NAMALWA (cell line): ENCODE data around the gene ITGB3.

Experiments
- DNase-seq: peaks from one replicate; pipeline ENCODE4 v3.0.0-alpha.2; 2015; ENCODE audit warnings: low spot score

ITGB3 gene

DNA sequence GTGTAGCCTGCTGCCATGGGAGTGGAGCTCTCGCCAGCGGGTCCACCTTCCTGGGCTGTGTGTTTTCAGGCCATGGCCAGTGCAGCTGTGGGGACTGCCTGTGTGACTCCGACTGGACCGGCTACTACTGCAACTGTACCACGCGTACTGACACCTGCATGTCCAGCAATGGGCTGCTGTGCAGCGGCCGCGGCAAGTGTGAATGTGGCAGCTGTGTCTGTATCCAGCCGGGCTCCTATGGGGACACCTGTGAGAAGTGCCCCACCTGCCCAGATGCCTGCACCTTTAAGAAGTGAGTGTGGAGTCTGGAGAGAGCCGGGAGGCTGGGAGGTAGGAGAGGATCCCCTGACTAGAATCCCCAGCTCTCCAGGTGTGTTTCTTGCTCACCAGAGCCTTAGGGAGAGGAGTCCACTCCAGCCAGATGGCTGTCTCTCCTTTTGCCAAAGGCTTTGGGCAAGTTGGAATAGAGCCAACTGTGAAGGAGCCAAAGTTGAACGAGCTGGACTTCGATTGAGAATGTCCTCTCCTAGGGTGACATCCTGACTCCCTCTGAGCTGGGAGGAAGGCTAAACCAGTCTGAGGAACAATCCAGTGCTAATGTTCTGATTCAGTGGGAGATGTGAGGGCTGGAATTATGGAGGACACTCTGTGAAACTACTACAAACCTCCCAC lies 45.7 kb downstream of the ITGB3 start:
- DNase-seq, result no peak

- no peak for DNase-seq
Observed at GRCh38 chr17:47300718-47301117, 47.1 kb downstream of the ITGB3 start.

- DNase-seq, result no peak
Observed at GRCh38 chr17:47301161-47301560, 47.5 kb downstream of the ITGB3 start.

DNA sequence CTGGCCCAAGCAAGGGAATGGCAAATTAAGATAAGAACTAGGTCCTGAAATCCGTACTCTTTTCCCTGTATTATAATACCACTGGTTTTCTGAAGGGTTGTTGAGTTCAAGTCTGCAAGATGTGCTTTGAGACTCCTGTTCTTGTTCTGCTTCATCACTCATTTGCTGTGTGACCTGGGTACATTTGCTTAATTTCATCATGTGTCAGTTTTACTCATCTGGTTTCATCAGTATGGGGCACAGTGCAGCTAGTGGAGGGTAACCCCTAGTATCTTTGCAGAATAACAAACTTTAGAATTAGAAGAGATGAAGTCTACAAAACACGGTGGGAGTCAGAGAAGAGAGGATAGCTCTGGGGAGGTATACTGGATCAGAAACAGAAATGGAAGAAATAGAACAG lies 48.2 kb downstream of the ITGB3 start:
- no peak for DNase-seq

- DNase-seq, result no peak
Observed at GRCh38 chr17:47304186-47304585, 50.6 kb downstream of the ITGB3 start.

DNA sequence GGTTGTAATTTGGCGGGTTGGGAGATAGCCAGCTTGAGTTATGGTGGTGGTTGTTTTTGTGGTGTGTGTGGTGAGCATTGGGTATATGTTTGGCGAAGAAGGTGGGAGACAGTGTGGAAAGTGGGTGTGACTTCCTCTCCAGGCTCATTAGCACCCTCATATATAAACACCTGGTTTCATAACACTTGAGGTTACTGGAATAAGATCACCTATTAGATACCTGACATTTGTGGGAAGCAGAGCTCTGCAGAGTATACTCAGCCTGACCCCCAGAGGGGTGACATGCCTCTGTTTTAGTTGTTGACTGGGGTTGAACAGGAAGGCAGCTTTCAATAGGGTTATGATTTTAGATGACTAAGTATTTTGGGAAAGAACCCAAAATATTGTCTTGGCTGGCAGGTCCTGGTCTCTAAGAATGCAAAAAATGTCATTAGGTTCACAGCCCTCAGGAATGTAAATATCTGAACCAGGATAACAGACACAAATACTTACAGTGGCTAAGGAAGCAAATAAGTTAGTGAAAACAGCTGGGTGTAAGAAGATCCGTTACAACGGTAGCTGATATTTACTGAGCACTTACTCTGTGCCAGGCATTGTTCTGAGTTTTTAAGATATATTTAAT lies 51.8 kb downstream of the ITGB3 start:
- DNase-seq, result no peak

GRCh38 chr17:47310186-47310733 lies 56.6 kb downstream of the ITGB3 start:
- no peak for DNase-seq

GRCh38 chr17:47311420-47311819 lies 57.8 kb downstream of the ITGB3 start:
- DNase-seq, result no peak

DNA sequence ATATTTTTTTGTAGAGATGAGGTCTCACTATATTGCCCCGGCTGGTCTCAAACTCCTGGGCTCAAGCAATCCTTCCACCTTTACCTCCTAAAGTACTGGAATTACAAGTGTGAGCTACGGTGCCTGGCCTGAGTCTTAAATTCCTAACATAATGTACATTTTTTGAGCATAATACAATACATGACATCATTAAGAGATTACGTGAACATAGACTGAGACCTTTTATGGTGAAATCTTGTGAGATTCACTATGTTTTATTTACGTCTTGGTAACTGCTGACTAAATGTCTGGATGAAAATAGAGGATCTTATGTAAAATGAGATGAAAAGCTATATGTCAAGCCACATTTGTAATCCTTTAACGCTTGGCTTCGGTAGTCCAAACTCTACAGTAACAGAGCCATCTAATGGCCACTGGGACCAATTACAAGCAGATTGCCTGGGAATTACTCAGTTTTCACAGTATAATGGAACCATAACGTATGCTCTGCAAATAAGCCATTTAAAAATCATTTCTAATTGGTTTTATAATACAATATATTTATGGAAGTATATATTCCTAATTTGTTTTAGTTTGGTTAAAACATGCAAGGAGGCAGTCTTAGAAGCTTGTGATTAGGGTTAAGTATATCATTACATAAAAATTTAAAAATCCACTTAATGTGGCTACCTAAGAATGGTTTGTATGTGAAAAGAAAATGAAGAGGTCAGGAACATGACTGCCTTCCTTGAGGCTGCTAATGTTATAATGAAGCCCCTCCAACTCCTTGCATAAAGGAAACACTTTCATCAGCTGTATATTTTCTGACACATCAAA lies 62.0 kb downstream of the ITGB3 start:
- DNase-seq, result peak; percentile 83

DNA sequence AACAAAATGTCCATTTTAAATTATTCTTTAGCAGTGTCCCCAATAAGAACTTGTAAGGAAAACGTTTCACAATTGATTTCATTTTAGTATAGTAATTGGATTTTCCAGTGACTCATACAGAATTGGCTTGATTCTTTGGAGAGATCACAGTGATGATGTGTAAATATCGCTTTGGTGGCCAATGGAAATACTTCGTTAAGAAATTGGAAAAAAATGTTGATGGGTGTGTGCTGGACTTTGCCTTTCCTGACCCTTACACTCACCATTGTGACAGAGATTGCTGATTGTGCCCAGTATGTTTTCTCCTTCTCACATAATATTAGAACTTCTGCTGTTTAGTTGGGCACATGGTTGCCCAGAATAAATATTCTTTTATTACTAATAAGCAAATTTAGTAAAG lies 62.7 kb downstream of the ITGB3 start:
- DNase-seq, result no peak

- DNase-seq, result no peak
Observed at GRCh38 chr17:47317119-47317518, 63.5 kb downstream of the ITGB3 start.

- DNase-seq, result peak; percentile 13
Observed at GRCh38 chr17:47318197-47318918, 64.7 kb downstream of the ITGB3 start.

- no peak for DNase-seq
Observed at GRCh38 chr17:47320879-47321502, 67.4 kb downstream of the ITGB3 start.

DNA sequence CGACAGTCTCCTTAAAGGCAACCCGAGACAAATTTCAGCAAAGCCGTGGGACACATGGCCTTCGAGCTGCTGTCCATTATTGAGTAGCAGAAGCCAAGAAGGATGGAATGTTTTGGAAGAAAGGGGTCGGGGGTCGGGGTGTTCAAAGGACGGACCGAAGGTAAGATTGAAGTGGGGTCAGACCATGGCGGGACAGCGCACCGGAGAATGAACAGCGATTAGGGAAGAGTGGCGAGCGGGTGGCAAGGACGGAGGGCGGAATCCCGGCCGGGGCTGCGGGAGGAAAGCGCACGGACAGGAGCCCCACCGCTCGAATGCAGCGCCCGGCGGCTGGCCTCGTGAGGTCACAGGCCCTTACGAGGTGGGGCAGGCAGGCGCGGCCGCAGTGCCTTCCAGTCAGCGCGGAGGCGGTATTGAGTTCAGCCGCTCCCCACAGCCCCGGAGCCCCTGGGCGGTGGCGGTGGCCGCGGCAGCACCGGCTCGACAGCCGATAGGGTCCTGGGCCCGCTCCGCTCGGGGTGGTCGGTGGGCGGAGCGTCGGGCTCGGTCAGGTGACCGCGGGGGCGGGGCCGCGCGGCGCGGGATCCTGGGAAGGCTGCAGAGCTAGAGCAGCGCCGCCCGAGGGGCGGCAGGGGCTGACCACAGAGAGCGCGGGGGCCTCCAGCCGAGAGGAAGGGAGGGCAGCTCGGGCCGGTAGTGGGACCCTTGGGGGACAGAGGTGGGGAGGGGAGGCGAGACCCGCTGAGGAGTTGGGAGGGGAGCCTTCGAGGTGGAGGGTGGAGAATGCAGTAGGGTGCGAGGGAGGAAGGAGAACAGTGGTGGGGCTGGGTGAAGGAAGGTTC lies 70.0 kb downstream of the ITGB3 start, which contains the start of gene EFCAB13:
Gene EFCAB13 (plus strand): TSS at position 574 of the 842 bp plus-strand sequence. CDS start 4,399 bp downstream, outside the sequence.
- peak; percentile 89 for DNase-seq

DNA sequence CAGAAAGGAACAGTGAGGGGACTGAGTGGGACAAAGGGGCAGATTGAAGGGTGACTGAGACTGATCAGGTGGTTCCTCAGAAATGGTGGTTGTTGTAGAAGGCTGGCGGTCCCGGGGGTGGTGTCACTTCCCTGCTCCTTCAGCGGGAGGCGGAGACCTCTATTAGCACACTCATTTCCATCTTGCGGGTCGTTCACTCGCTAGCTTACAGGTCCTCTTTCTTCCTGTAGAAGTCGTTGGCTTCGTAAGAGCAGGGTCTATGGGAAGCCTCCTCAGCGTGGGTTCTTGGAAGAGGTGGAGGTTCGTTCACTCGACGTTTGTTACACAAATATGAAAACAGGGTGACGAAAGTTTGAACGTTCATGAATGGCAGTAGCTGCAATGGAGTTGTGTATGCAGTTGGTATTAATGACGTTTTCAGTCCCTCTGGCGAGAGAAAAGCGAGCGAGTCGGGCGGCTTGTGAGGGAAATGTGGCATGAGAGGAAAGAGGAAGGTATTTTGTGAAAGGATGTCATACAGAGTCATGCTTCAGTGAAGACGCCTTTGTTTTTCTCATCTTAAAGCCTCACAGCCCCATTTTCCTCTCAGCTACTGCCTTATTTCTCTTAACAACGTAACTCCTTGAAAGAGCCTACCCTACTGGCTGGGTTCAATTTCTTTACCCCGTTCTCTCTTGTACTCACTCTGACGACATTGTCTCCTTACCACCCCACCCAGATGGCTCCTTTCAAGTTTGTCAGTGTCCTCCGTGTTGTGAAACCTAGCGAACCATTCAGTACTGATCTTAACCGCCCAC lies 70.8 kb downstream of the ITGB3 start:
- peak; percentile 91 for DNase-seq

- DNase-seq, result peak; percentile 21
Observed at GRCh38 chr17:47325176-47325575, 71.5 kb downstream of the ITGB3 start.

- DNase-seq, result no peak
Observed at GRCh38 chr17:47330548-47330947, 76.9 kb downstream of the ITGB3 start.

GRCh38 chr17:47332287-47332686 lies 78.7 kb downstream of the ITGB3 start:
- DNase-seq, result no peak

GRCh38 chr17:47335101-47335936 lies 81.7 kb downstream of the ITGB3 start:
- DNase-seq, result no peak
